Measurements from ENCODE around the gene APRT.

Gene APRT

GRCh38 chr16:88854306-88855111 is 42.8 kb upstream of the APRT start:
- TF ChIP-seq RAD21 (IDR thresholded peaks at IDR 0.05; ENCODE audit: low read depth) (no peak), YY1 (IDR thresholded peaks at IDR 0.05; ENCODE audit: low read depth) (no peak), CREB1 (IDR thresholded peaks at IDR 0.05; ENCODE audit: low read depth) (no peak), USF1 (IDR thresholded peaks at IDR 0.05) (no peak), TCF12 (IDR thresholded peaks at IDR 0.05; ENCODE audit: low read depth) (no peak), TAF1 (IDR thresholded peaks at IDR 0.05; ENCODE audit: low read depth) (no peak)

- TF ChIP-seq USF1 (IDR thresholded peaks at IDR 0.05) (no peak), CEBPB (IDR thresholded peaks at IDR 0.05) (no peak), TCF12 (IDR thresholded peaks at IDR 0.05; ENCODE audit: low read depth) (no peak), TAF1 (IDR thresholded peaks at IDR 0.05; ENCODE audit: low read depth) (no peak), ZBTB7A (IDR thresholded peaks at IDR 0.05; ENCODE audit: low read depth) (no peak)
These were observed 41.7 kb upstream of the APRT start for GRCh38 chr16:88853325-88853941.

- no peak for TF ChIP-seq MAX (IDR thresholded peaks at IDR 0.05)
These were observed 39.9 kb upstream of the APRT start for GRCh38 chr16:88851616-88852015.

- TF ChIP-seq CEBPB (IDR thresholded peaks at IDR 0.05), result no peak
- no peak for TF ChIP-seq TCF12 (IDR thresholded peaks at IDR 0.05; ENCODE audit: low read depth)
- no peak for TF ChIP-seq MAX (IDR thresholded peaks at IDR 0.05)
- TF ChIP-seq ZBTB7A (IDR thresholded peaks at IDR 0.05; ENCODE audit: low read depth), result no peak
- TF ChIP-seq NFIC (IDR thresholded peaks at IDR 0.05), result no peak
- TF ChIP-seq TAF1 (IDR thresholded peaks at IDR 0.05; ENCODE audit: low read depth), result no peak
- TF ChIP-seq EP300 (IDR thresholded peaks at IDR 0.05; ENCODE audit: borderline replicate concordance), result no peak
- no peak for TF ChIP-seq USF1 (IDR thresholded peaks at IDR 0.05)
- no peak for TF ChIP-seq RAD21 (IDR thresholded peaks at IDR 0.05; ENCODE audit: low read depth)
- TF ChIP-seq YY1 (IDR thresholded peaks at IDR 0.05; ENCODE audit: low read depth), result no peak
- TF ChIP-seq TEAD4 (IDR thresholded peaks at IDR 0.05), result no peak
- TF ChIP-seq CREB1 (IDR thresholded peaks at IDR 0.05; ENCODE audit: low read depth), result no peak
- TF ChIP-seq FOXM1 (IDR thresholded peaks at IDR 0.05; ENCODE audit: borderline replicate concordance, low read depth), result no peak
- no peak for TF ChIP-seq REST (IDR thresholded peaks at IDR 0.05; ENCODE audit: low read depth)
- TF ChIP-seq EGR1 (IDR thresholded peaks at IDR 0.05), result no peak
These were observed 38.9 kb upstream of the APRT start for GRCh38 chr16:88850531-88851199.

- TF ChIP-seq YY1 (IDR thresholded peaks at IDR 0.05; ENCODE audit: low read depth), result no peak
These were observed 36.8 kb upstream of the APRT start for GRCh38 chr16:88848557-88848956.

- TF ChIP-seq REST (IDR thresholded peaks at IDR 0.05; ENCODE audit: low read depth) (no peak), TAF1 (IDR thresholded peaks at IDR 0.05; ENCODE audit: low read depth) (no peak), EGR1 (IDR thresholded peaks at IDR 0.05) (no peak), NFIC (IDR thresholded peaks at IDR 0.05) (no peak), FOXM1 (IDR thresholded peaks at IDR 0.05; ENCODE audit: borderline replicate concordance, low read depth) (no peak), ZBTB7A (IDR thresholded peaks at IDR 0.05; ENCODE audit: low read depth) (no peak), EP300 (IDR thresholded peaks at IDR 0.05; ENCODE audit: borderline replicate concordance) (no peak)
These were observed 35.9 kb upstream of the APRT start for GRCh38 chr16:88847654-88848053.

Data from Ishikawa (cell line).